Osteocyte (in vitro differentiated cells): ENCODE measurements around the gene C18orf63. TPM values are rescaled to one million over a fixed set of nuclear protein-coding genes. Genes with fewer than 3 reads are reported as not detected.

Experiments
- DNase-seq: peaks from one replicate; pipeline ENCODE4 v3.0.0; 2021; ENCODE audit warnings: mixed read lengths; ENCODE audit not compliant: unreplicated experiment; ENCODE audit errors: extremely low spot score
- H3K27ac Mint-ChIP-seq: one replicate; pipeline ENCODE4 v1.8.0; 2021; ENCODE audit warnings: mild to moderate bottlenecking, mixed read lengths; ENCODE audit not compliant: unreplicated experiment
- H3K27me3 Mint-ChIP-seq: one replicate; pipeline ENCODE4 v1.8.0; 2021; ENCODE audit warnings: mixed read lengths; ENCODE audit not compliant: unreplicated experiment
- H3K36me3 Mint-ChIP-seq: one replicate; pipeline ENCODE4 v1.8.0; 2021; ENCODE audit warnings: mixed read lengths; ENCODE audit not compliant: unreplicated experiment
- H3K4me1 Mint-ChIP-seq: one replicate; pipeline ENCODE4 v1.8.0; 2021; ENCODE audit warnings: mixed read lengths; ENCODE audit not compliant: unreplicated experiment
- H3K4me3 Mint-ChIP-seq: one replicate; pipeline ENCODE4 v1.8.0; 2021; ENCODE audit warnings: mild to moderate bottlenecking, moderate library complexity, mixed read lengths; ENCODE audit not compliant: unreplicated experiment
- H3K9me3 Mint-ChIP-seq: one replicate; pipeline ENCODE4 v1.8.0; 2021; ENCODE audit warnings: mixed read lengths; ENCODE audit not compliant: unreplicated experiment
- total RNA-seq: library from RNA; stranded (reverse); gene quantifications from 2 replicates; pipeline ENCODE4 v1.2.1, GENCODE V29; 2021
- TF ChIP-seq, protein P1 (sequence below): fragments of 200-600 bp; sonication (generic); IDR thresholded peaks from 2 replicates; pipeline ENCODE4 v1.5.0; 2021; ENCODE audit warnings: antibody characterized with exemption, mild to moderate bottlenecking, moderate library complexity

The C18orf63 gene
- total RNA-seq, 1 donor from 2014 or later, result not detected

DNA sequence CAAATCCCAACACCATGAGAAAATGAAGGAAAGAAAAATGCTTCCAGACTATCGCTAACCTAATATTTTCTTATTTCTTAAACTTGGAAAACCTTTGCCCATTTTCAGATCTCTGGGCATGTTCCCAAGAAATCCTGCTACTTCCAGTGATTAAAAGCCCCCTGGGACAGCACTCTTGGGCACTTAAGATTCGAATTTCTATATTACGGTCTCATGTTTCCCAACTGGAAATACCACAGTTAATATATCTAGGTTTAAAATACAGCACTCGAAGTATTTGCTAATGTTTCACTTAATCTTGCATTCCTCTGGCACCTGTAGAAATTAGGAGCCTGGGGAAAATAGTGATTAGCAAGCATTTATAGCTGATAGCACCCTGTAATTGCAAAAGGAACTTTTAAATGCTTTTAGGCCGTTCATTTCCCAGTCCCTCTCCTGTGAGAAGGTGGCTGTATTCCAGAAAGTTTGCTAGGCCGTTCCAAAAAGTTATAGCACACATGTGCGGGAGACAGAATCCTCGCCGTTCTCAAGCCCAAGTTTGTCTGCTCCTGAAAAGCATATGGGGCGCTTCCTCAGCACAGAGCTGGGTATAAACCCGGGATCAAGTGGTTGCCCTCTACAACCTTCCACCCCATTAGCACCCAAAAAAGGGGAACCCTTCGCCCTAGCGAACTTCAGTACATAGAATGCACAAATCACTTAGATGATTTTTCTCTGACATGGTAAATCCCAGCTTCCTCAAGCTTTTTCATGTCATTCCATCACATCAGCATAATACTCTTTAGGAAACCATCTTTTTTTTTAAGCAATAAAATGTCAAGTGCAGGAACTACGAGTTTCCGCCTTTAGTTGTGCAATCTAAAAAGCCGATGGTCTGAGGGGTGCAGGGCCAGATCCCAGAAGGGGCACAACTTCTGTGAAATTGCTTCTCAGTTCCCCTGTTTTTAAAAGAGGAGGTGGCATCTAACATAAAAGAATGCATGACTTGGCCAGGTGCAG lies 80.8 kb downstream of the C18orf63 start:
- no peaks in the 10 kb centered on the region for H3K36me3 Mint-ChIP-seq
- H3K4me3 Mint-ChIP-seq, result no peak overlapping the region
- no peaks in the 10 kb centered on the region for H3K9me3 Mint-ChIP-seq
- H3K27ac Mint-ChIP-seq, result no peak overlapping the region
- H3K27me3 Mint-ChIP-seq, result no peaks in the 10 kb centered on the region
- H3K4me1 Mint-ChIP-seq, result peaks cover 3% of the 10 kb centered on the region
- no peak for DNase-seq
- TF ChIP-seq, protein P1, sequence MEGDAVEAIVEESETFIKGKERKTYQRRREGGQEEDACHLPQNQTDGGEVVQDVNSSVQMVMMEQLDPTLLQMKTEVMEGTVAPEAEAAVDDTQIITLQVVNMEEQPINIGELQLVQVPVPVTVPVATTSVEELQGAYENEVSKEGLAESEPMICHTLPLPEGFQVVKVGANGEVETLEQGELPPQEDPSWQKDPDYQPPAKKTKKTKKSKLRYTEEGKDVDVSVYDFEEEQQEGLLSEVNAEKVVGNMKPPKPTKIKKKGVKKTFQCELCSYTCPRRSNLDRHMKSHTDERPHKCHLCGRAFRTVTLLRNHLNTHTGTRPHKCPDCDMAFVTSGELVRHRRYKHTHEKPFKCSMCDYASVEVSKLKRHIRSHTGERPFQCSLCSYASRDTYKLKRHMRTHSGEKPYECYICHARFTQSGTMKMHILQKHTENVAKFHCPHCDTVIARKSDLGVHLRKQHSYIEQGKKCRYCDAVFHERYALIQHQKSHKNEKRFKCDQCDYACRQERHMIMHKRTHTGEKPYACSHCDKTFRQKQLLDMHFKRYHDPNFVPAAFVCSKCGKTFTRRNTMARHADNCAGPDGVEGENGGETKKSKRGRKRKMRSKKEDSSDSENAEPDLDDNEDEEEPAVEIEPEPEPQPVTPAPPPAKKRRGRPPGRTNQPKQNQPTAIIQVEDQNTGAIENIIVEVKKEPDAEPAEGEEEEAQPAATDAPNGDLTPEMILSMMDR, result no peak

DNA sequence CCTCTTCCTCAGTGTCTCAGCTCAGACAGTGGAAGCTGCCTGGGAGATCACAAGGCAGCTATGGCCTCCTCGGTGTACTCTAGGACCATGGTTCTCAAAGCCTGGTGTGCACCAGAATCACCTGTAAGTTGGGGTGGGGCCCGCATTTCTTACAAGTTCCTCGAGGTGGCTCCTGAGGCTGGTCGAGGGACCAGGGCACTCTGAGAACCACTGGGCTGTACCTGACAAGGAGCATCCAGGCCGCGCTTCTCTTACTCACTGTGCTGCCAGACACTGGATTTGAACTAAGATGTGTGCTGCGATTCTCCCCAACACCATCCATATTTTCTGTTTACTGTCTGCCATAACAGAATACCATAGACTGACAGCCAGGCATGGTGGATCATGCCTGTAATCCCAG lies 81.9 kb downstream of the C18orf63 start:
- H3K4me1 Mint-ChIP-seq, result peaks cover 3% of the 10 kb centered on the region
- H3K36me3 Mint-ChIP-seq, result no peaks in the 10 kb centered on the region
- no peak overlapping the region for H3K4me3 Mint-ChIP-seq
- TF ChIP-seq, protein P1, result no peak
- no peak for DNase-seq
- H3K27ac Mint-ChIP-seq, result no peak overlapping the region
- H3K9me3 Mint-ChIP-seq, result no peaks in the 10 kb centered on the region
- no peaks in the 10 kb centered on the region for H3K27me3 Mint-ChIP-seq

DNA sequence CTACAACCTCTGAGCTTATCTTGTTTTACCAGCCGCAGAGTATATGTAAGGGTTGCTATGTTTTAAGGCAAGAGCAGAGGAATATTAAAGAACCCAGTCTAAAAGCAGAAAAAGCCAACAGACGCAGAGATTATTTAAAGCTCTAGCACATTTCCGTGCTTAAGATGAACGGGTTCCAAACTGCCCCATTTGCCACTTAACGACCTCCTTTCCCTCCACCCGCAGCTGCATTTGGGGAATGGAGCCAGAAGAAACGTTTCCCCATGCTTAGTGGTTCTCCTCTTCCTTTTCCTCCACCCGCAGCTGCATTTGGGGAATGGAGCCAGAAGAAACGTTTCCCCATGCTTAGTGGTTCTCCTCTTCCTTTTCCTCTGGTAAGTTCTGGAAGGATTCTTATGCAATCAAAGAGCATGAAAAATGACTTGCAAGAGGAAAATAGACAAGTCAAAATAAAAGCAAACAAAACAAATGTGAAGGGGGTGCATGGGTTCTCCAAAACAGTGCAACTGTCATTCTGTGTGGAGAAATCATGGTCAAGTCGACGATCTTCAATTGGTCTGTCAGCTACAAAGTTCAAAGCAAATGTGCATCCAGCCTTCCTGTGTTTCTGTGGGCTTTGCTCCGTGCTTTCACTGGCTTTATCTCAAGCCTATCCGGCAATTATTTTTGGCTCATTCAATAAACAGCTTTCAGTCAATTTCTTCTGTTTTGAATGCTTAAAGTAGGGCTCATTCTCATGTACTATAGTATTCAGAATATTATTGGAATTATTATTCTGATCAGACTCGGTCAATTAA lies 83.7 kb downstream of the C18orf63 start:
- DNase-seq, result no peak
- H3K4me1 Mint-ChIP-seq, result peaks cover 3% of the 10 kb centered on the region
- TF ChIP-seq, protein P1, result no peak
- no peaks in the 10 kb centered on the region for H3K36me3 Mint-ChIP-seq
- H3K4me3 Mint-ChIP-seq, result no peak overlapping the region
- H3K9me3 Mint-ChIP-seq, result no peaks in the 10 kb centered on the region
- H3K27ac Mint-ChIP-seq, result no peak overlapping the region
- H3K27me3 Mint-ChIP-seq, result no peaks in the 10 kb centered on the region

DNA sequence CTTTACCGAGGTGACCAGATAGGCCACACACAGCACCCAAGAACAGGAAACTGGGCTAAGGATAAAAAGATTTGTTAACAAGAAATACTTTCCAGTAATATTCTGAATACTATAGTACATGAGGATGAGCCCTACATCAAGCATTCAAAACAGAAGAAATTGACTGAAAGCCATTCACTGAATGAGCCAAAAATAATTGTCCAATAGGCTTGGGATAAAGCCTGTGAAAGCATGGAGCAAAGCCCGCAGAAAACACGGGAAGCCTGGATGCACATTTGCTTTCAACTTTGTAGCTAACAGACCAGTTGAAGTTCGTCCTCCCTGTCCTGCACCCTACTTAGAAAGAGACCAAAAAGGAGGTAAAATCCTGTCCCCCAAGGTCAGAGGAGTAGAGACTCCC lies 85.2 kb downstream of the C18orf63 start:
- Mint-ChIP-seq H3K27ac (no peak overlapping the region), H3K9me3 (no peaks in the 10 kb centered on the region), H3K4me1 (peaks cover 2% of the 10 kb centered on the region), H3K4me3 (no peak overlapping the region), H3K36me3 (no peaks in the 10 kb centered on the region), H3K27me3 (no peaks in the 10 kb centered on the region)
- TF ChIP-seq, protein P1, result no peak
- DNase-seq, result no peak
